EL (cell line): ENCODE results near the gene PGLYRP4.
A peak's percentile ranks its signal among the peaks of the same experiment; 100 is the strongest.
"Not testable (repeated sequence)": the region's sequence is repeated elsewhere in the genome, so short reads cannot be mapped to it uniquely, and the experiment has no call there.

Source experiments
- DNase-seq: peaks from one replicate; pipeline ENCODE4 v3.0.0-alpha.2; 2016

The PGLYRP4 gene

GRCh38 chr1:153355445-153356071 is 6.9 kb upstream of the PGLYRP4 start:
- peak; percentile 56 for DNase-seq

DNA sequence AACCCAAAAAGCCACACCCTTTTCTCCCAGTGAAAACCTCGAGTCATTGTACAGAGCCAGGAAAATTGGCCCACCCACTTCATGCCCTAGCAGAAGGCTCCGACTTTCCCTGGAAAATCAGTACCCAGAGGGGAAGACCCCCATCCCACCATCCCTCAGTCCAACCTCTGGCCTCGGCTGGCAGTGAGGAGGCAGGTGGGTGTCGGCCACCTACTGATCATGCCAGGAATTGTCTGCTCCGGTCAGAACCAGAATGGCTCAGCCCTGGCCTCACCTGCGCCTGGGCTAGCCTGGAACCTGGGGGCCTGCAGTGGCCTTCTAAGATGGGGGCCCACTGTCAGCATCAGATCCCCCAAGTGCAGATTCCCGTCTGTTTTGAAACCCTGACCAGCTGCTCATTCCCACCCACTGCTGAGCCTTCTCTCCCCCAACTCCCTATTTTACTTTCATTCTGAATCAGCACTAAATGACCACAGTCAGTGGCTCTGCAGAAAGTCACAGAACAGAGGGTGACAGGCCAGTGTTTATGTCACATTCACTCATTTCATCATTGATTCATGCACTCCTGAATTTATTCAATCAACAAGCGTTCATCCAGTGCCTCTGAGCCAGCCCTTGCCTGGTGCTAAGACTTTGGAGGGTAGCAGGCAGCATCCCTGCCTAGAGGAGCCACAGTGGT is 6.0 kb upstream of the PGLYRP4 start:
- no peak for DNase-seq

DNA sequence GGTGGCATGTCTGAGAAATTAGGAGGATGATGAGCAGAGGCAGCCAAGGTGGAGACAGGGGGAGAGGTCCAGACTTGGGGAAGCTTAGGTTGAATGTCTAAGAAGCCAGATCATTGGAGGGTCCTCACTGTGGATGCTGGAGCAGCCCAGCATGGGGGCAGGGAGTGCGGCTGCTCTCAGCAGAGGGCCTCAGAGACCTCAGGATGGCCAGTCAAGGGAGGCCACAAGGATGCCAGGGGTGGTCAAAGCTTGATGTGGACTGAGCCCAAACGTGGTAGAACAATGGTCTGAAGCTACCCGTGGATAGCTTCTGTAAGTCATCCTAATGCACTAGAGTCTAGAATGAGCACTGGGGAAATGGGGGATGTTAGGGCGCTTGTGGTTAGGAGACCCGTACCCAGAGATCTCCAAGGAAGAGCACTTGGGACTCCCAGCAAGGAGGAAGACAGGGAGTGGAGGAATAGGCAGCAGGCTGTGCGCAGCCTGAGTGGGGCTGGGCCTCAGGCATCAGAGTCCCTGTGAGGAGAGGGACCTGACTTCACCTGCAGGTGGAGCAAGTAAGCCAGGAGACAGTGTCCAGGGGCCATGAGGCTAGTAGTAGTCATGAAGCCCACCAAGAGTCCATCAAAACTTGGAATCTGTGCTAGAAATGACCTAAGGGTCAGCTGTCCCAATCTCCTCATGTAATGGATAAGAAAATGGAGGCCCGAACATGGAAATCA is 4.7 kb upstream of the PGLYRP4 start:
- no peak for DNase-seq

GRCh38 chr1:153352523-153352922 is 3.9 kb upstream of the PGLYRP4 start:
- DNase-seq, result peak; percentile 59

DNA sequence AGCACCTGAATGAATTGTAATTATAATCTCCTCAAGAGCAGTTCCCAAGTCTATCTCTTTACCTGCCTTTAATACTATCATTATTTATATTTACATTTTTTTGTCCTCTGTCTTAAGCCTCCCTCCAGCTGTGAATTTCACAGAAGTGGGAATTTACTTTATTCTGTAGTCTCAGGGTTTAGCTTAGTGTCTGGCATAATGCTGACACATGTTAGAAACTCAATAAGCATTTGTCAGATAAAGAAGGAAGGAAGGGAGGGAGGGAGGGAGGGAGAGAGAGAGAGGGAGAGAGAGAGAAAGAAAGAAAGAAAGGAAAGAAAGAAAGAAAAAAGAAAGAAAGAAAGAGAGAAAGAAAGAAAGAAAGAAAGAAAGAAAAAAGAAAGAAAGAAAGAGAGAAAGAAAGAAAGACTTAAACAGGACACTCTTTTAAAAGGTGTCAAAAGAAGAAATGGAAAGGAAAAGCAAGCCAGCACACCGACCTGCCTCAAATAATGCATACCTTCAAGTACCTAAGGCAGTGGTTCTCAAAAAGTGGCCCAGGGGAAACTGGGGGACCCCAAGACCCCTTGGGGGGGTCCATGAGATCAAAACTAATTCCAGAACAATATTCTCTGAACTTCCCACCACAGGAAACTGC is 1.8 kb upstream of the PGLYRP4 start:
- no peak for DNase-seq

- no peak for DNase-seq
Observed at GRCh38 chr1:153349363-153350320, 1.0 kb upstream of the PGLYRP4 start.

DNA sequence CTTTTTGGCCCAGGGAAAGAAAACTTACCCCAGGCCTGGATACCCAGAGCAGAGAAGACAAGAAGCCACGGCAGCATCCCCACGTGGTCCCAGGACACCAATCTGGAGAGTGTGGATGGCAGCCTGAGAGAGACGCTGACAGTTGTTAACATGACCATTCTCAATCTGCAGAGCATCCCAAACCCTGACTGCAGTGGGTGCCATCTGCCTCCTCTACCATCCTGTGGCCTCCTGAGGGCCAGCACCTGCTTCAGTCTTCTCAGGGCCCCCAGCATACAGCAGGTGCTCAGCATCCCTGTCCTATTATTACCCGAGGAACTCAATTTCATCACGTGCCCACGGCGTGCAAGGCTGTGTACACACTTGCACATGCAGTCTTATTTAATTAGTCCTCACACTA is 785 bp downstream of the PGLYRP4 start:
- no peak for DNase-seq

DNA sequence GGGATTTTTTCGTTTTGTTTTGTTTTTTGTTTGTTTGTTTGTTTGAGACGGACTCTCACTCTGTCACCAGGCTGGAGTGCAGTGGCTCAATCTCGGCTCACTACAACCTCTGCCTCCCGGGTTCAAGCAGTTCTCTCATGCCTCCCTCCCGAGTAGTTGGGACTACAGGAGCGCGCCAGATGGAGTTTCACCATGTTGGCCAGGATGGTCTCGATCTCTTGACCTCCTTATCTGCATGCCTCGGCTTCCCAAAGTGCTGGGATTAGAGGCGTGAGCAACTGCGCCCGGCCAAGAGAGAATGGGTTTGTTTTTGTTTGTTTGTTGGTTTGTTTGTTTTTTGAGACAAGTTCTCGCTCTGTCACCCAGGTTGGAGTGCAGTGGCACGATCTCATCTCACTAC is 1.6 kb downstream of the PGLYRP4 start:
- not testable (repeated sequence) for DNase-seq

- DNase-seq, result no peak
Observed at GRCh38 chr1:153346077-153346723, 2.4 kb downstream of the PGLYRP4 start.

DNA sequence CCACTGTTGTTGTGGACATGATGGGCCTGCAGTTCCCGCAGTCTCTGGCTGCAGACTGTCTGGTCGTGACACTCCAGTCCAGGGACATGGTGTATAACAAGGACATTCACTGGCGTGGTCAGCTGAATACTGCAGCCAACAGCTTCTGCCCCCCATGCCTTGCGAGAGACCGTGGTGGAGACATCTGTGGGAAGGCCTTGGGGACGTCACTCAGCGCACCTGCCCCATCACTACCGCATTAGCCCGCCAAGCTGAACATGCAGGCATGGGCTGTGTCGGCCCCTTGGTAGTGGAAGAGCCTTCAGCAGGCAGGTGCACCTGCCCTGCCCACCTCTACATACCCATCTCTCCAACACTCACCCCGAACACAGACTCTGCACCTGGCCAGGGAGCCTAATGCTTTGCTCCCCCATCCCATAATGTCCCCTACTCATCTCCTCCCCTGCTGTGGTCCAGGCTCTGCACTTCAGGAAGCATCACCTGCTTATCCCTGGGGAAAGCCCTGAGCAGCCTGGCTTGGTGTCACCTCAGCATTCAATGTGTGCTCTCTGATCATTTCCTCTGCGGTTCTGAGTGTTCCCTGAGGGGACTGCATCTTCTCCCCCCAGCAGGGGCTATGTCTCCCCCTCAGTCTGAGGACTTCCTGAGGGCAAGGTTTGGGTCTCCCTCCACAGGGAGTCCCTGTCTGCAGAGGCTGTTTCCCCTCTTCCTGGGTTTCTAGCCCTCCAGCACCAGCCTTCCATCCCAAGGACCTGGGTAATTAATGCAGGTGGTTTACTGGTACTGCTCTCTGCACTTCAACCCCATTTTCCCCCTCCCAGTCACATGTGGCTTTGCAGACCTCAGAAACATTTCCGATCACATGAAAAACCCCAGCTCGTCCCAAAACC is 3.2 kb downstream of the PGLYRP4 start:
- no peak for DNase-seq

DNA sequence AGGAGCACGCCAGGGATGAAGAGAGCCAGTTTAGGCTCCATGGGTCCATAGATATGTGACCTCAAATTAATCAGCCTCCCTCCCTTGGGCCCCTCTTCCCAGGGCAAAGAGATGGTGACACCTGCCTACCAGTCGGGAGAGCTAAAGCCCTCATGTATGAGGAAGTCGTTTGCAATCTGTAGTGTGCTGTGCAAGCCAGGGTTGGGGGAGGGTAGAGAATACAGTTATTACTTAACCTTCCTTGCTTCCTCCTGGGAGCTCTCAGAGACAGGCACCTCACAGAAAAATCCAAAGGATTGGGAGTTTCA is 4.0 kb downstream of the PGLYRP4 start:
- DNase-seq, result no peak

DNA sequence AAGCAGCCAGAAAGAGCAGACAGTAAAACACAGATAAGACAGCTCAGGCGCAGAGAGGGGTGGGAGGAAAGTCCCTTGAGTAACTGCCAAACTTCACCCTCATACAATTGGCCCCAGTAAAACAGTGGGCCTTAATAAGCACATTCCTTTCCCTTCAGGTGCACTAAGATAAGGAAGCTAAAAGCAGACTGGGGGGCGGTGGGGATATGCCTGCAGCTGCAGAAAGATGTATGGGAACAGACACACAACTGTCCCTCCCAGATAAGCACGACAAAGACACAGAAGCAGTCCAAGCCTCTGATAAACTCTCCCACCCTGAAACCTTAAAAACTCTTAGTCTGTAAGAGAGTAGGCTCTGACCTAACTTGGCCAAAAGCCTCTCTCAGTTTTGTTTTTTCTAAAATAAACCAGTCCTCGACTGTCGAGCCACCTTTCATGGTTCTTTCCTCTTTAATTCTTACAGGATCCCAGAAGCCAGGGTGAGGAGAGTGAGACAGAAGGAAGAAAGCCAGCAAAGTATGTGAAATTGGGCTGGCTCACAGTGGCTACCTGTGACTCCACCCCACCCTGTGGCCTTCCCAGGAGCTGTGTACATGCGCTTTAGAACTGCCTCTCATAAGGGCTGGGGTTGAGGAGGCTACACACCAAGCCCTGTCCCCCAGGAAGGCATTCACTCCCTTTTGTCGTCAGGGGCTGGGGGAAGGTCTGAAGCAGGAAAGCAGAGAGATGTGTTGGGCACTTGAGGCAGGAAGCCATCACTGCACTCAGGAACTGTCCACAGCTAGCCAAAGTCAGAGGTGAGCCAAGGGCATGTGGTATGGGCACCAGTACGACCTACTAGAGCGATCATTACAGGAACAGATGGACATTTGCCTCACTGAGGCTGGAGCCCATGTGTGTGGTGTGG is 4.6 kb downstream of the PGLYRP4 start:
- no peak for DNase-seq

DNA sequence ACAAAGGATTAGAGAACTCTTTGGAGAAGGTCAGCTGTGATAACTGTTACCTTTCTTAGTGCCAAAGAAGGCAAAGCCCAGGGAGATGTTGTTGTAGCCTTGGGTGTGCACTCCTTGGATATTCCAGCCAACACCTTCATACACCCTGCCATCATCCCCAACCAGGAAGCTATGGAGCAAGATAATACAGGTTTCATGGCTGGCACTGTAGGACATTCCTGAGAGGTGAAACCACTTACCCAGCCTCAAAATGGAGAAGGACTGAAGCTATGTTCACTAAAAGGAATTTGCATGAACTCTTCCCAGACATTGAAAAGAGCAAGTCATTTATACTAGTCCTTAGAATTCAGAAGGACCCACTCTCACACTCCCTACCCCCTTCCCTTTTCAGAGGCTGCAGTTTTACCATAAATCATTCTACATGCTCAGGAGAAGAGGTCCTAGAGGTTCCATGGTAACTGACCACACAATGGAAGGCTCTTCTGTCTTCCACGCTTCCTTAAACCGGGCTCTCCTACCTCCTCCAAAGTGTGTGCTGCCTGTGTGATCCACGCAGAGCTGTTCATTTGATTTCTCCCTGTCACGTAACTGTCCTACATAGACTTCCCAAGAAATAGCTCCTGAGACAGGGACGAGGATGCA is 5.5 kb downstream of the PGLYRP4 start:
- no peak for DNase-seq

DNA sequence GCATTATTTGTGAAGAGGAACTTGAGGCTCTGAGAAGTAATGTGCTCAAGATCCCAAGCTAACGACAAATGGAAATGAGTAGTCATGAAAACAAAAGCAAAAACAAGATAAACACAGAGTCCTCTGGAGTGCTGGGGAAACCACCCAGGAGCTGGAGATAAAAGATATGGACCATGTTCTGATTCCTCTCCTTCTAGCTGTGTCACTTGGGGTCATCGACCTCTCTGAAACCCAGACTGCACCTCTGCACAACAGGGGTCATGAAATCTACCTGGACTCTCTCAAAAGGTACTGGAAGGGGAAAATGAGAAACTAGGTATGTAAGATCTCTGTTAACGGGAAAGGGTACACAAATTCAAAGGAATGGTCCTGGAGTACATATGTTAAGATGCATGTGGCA is 6.5 kb downstream of the PGLYRP4 start:
- no peak for DNase-seq

- DNase-seq, result no peak
Observed at GRCh38 chr1:153341431-153341934, 7.2 kb downstream of the PGLYRP4 start.

DNA sequence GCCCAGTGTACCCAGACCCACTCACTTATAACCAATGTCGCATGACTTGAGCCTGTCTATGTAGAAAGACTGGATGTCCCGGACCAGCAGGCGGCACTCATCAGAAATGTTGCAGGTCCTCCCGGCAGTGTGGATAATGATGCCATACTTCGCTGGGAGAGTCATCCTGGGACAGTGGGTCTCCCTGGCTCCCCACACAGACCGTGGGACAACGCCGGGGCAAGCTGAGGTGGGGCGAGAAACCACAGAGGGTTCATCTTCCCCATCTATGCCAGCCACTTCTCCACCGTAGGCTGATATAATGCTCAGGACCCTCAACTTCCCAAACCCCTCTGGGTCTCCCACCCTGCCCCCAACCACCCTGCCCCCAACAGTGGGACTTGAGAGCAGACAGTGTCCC is 8.3 kb downstream of the PGLYRP4 start:
- DNase-seq, result no peak

DNA sequence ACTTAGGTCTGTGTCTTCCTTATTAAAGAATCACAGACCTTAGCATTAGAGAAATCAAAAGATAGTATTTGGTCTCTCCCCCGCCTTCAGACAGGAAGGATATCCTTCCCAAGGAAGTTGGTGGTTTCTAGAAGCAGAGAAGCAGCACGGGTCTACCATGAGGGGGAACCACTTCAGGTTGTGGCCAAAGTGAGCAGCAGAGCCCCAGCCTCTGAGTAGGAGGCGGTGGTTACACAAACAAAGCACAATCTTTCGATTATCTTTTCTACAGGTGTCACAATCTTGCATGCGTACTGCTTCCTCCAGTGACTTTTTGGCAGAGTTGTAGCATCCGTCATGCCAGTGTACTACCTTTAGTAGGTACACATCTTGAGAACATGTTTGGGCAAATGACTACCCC is 8.8 kb downstream of the PGLYRP4 start:
- no peak for DNase-seq

GRCh38 chr1:153337980-153338853 is 10.4 kb downstream of the PGLYRP4 start:
- DNase-seq, result no peak
